22Rv1 (cell line): Measurements from ENCODE around the gene SCAP.

Source experiments
- CTCF ChIP-seq: fragments of 450-650 bp; IDR thresholded peaks from 2 replicates; pipeline ENCODE4 v1.5.1; 2017; ENCODE audit warnings: mild to moderate bottlenecking
- ZFX ChIP-seq: fragments of 450-650 bp; IDR thresholded peaks from 2 replicates; pipeline ENCODE4 v1.6.1; 2017; ENCODE audit warnings: antibody characterized with exemption, borderline replicate concordance

- TF ChIP-seq CTCF (no peak), ZFX (no peak)
Observed at GRCh38 chr3:47441796-47442551, 33.8 kb downstream of the SCAP start.
